ENCODE data around the gene MSI2. TPM values are rescaled to one million over a fixed set of nuclear protein-coding genes. Genes with fewer than 3 reads are reported as not detected.
A peak's percentile ranks its signal among the peaks of the same experiment; 100 is the strongest.

MSI2 gene
- total RNA-seq, 1 donor from 2014 or later, result 181 TPM

GRCh38 chr17:57557834-57558681 is 301.7 kb downstream of the MSI2 start:
- H3K36me3 Mint-ChIP-seq (ENCODE audit: low read depth), result no peaks in the 10 kb centered on the region
- intact Hi-C loops (cut with micrococcal nuclease), result no loop called here
- H3K27me3 Mint-ChIP-seq (ENCODE audit: low read depth), result no peaks in the 10 kb centered on the region
- no peak for DNase-seq (ENCODE audit: low spot score)
- no peak overlapping the region for H3K4me3 Mint-ChIP-seq (ENCODE audit: low read depth)
- H3K27ac Mint-ChIP-seq, result no peak overlapping the region
- no peaks in the 10 kb centered on the region for H3K9me3 Mint-ChIP-seq
- H3K4me1 Mint-ChIP-seq (ENCODE audit: low read depth), result peaks cover 9% of the 10 kb centered on the region

- peaks cover 9% of the 10 kb centered on the region for H3K4me1 Mint-ChIP-seq (ENCODE audit: low read depth)
- DNase-seq (ENCODE audit: low spot score), result no peak
- no peak overlapping the region for H3K4me3 Mint-ChIP-seq (ENCODE audit: low read depth)
- no peak overlapping the region for H3K27ac Mint-ChIP-seq
- H3K36me3 Mint-ChIP-seq (ENCODE audit: low read depth), result no peaks in the 10 kb centered on the region
- no peaks in the 10 kb centered on the region for H3K9me3 Mint-ChIP-seq
- no peaks in the 10 kb centered on the region for H3K27me3 Mint-ChIP-seq (ENCODE audit: low read depth)
- intact Hi-C loops (cut with micrococcal nuclease), result no loop called here
Observed at GRCh38 chr17:57559226-57559625, 302.9 kb downstream of the MSI2 start.

- intact Hi-C loops (cut with micrococcal nuclease), result no loop called here
- Mint-ChIP-seq H3K27ac (no peak overlapping the region), H3K27me3 (ENCODE audit: low read depth) (no peaks in the 10 kb centered on the region), H3K36me3 (ENCODE audit: low read depth) (no peaks in the 10 kb centered on the region), H3K4me3 (ENCODE audit: low read depth) (no peak overlapping the region), H3K9me3 (no peaks in the 10 kb centered on the region), H3K4me1 (ENCODE audit: low read depth) (peaks cover 9% of the 10 kb centered on the region)
- no peak for DNase-seq (ENCODE audit: low spot score)
Observed at GRCh38 chr17:57559634-57560318, 303.5 kb downstream of the MSI2 start.

- Mint-ChIP-seq H3K4me1 (ENCODE audit: low read depth) (peaks cover 9% of the 10 kb centered on the region), H3K36me3 (ENCODE audit: low read depth) (no peaks in the 10 kb centered on the region), H3K27ac (no peak overlapping the region), H3K9me3 (no peaks in the 10 kb centered on the region), H3K27me3 (ENCODE audit: low read depth) (no peaks in the 10 kb centered on the region), H3K4me3 (ENCODE audit: low read depth) (no peak overlapping the region)
- no peak for DNase-seq (ENCODE audit: low spot score)
- intact Hi-C loops (cut with micrococcal nuclease), result no loop called here
Observed at GRCh38 chr17:57560319-57560705, 304.0 kb downstream of the MSI2 start.

GRCh38 chr17:57561072-57561861 is 304.9 kb downstream of the MSI2 start:
- intact Hi-C loops (cut with micrococcal nuclease), result no loop called here
- no peak for DNase-seq (ENCODE audit: low spot score)
- no peaks in the 10 kb centered on the region for H3K9me3 Mint-ChIP-seq
- H3K4me1 Mint-ChIP-seq (ENCODE audit: low read depth), result peaks cover 9% of the 10 kb centered on the region
- no peaks in the 10 kb centered on the region for H3K36me3 Mint-ChIP-seq (ENCODE audit: low read depth)
- H3K27ac Mint-ChIP-seq, result peak overlapping the region; percentile 19
- no peak overlapping the region for H3K4me3 Mint-ChIP-seq (ENCODE audit: low read depth)
- no peaks in the 10 kb centered on the region for H3K27me3 Mint-ChIP-seq (ENCODE audit: low read depth)

- H3K4me1 Mint-ChIP-seq (ENCODE audit: low read depth), result peaks cover 9% of the 10 kb centered on the region
- H3K9me3 Mint-ChIP-seq, result no peaks in the 10 kb centered on the region
- H3K27me3 Mint-ChIP-seq (ENCODE audit: low read depth), result no peaks in the 10 kb centered on the region
- no peaks in the 10 kb centered on the region for H3K36me3 Mint-ChIP-seq (ENCODE audit: low read depth)
- intact Hi-C loops (cut with micrococcal nuclease), result no loop called here
- H3K4me3 Mint-ChIP-seq (ENCODE audit: low read depth), result no peak overlapping the region
- no peak overlapping the region for H3K27ac Mint-ChIP-seq
- no peak for DNase-seq (ENCODE audit: low spot score)
Observed at GRCh38 chr17:57562184-57562698, 305.9 kb downstream of the MSI2 start.

GRCh38 chr17:57563958-57564357 is 307.6 kb downstream of the MSI2 start:
- intact Hi-C loops (cut with micrococcal nuclease), result no loop called here
- Mint-ChIP-seq H3K9me3 (no peaks in the 10 kb centered on the region), H3K4me1 (ENCODE audit: low read depth) (peaks cover 9% of the 10 kb centered on the region), H3K4me3 (ENCODE audit: low read depth) (no peak overlapping the region), H3K27ac (no peak overlapping the region), H3K36me3 (ENCODE audit: low read depth) (no peaks in the 10 kb centered on the region), H3K27me3 (ENCODE audit: low read depth) (no peaks in the 10 kb centered on the region)
- DNase-seq (ENCODE audit: low spot score), result no peak

- intact Hi-C loops (cut with micrococcal nuclease), result no loop called here
- Mint-ChIP-seq H3K4me1 (ENCODE audit: low read depth) (peaks cover 9% of the 10 kb centered on the region), H3K27me3 (ENCODE audit: low read depth) (no peaks in the 10 kb centered on the region), H3K4me3 (ENCODE audit: low read depth) (no peak overlapping the region), H3K27ac (no peak overlapping the region), H3K36me3 (ENCODE audit: low read depth) (no peaks in the 10 kb centered on the region), H3K9me3 (no peaks in the 10 kb centered on the region)
- DNase-seq (ENCODE audit: low spot score), result no peak
Observed at GRCh38 chr17:57565176-57565575, 308.9 kb downstream of the MSI2 start.

GRCh38 chr17:57566721-57567120 is 310.4 kb downstream of the MSI2 start:
- no peak for DNase-seq (ENCODE audit: low spot score)
- Mint-ChIP-seq H3K36me3 (ENCODE audit: low read depth) (no peaks in the 10 kb centered on the region), H3K4me1 (ENCODE audit: low read depth) (no peaks in the 10 kb centered on the region), H3K27me3 (ENCODE audit: low read depth) (no peaks in the 10 kb centered on the region), H3K27ac (no peak overlapping the region), H3K4me3 (ENCODE audit: low read depth) (no peak overlapping the region), H3K9me3 (no peaks in the 10 kb centered on the region)
- intact Hi-C loops (cut with micrococcal nuclease), result no loop called here

GRCh38 chr17:57567251-57567650 is 310.9 kb downstream of the MSI2 start:
- Mint-ChIP-seq H3K4me3 (ENCODE audit: low read depth) (no peak overlapping the region), H3K36me3 (ENCODE audit: low read depth) (no peaks in the 10 kb centered on the region), H3K4me1 (ENCODE audit: low read depth) (no peaks in the 10 kb centered on the region), H3K9me3 (no peaks in the 10 kb centered on the region), H3K27me3 (ENCODE audit: low read depth) (no peaks in the 10 kb centered on the region), H3K27ac (no peak overlapping the region)
- DNase-seq (ENCODE audit: low spot score), result no peak
- intact Hi-C loops (cut with micrococcal nuclease), result no loop called here

- Mint-ChIP-seq H3K4me3 (ENCODE audit: low read depth) (no peak overlapping the region), H3K4me1 (ENCODE audit: low read depth) (no peaks in the 10 kb centered on the region), H3K36me3 (ENCODE audit: low read depth) (no peaks in the 10 kb centered on the region), H3K27ac (no peak overlapping the region), H3K9me3 (no peaks in the 10 kb centered on the region), H3K27me3 (ENCODE audit: low read depth) (no peaks in the 10 kb centered on the region)
- DNase-seq (ENCODE audit: low spot score), result no peak
- intact Hi-C loops (cut with micrococcal nuclease), result no loop called here
Observed at GRCh38 chr17:57568340-57568739, 312.0 kb downstream of the MSI2 start.

- no peaks in the 10 kb centered on the region for H3K27me3 Mint-ChIP-seq (ENCODE audit: low read depth)
- no peaks in the 10 kb centered on the region for H3K36me3 Mint-ChIP-seq (ENCODE audit: low read depth)
- DNase-seq (ENCODE audit: low spot score), result no peak
- intact Hi-C loops (cut with micrococcal nuclease), result no loop called here
- no peaks in the 10 kb centered on the region for H3K9me3 Mint-ChIP-seq
- no peak overlapping the region for H3K4me3 Mint-ChIP-seq (ENCODE audit: low read depth)
- no peaks in the 10 kb centered on the region for H3K4me1 Mint-ChIP-seq (ENCODE audit: low read depth)
- no peak overlapping the region for H3K27ac Mint-ChIP-seq
Observed at GRCh38 chr17:57569021-57569420, 312.7 kb downstream of the MSI2 start.

All from activated T-helper 2 cell treated with anti-CD3 and anti-CD28 coated beads, Interferon-gamma antibody, Interleukin-2, Interleukin-4, amounts not matched to agents 10 μg/mL and 5 μg/mL and 100 μg/mL, durations not matched to agents 14 hours and 24 hours and 36 hours (primary cell).